ENCODE data around the gene DAPK2. TPM values are rescaled to one million over a fixed set of nuclear protein-coding genes. Genes with fewer than 3 reads are reported as not detected.

Gene DAPK2
- total RNA-seq, 1 experiment from 2014 or later, result 2.3 TPM

DNA sequence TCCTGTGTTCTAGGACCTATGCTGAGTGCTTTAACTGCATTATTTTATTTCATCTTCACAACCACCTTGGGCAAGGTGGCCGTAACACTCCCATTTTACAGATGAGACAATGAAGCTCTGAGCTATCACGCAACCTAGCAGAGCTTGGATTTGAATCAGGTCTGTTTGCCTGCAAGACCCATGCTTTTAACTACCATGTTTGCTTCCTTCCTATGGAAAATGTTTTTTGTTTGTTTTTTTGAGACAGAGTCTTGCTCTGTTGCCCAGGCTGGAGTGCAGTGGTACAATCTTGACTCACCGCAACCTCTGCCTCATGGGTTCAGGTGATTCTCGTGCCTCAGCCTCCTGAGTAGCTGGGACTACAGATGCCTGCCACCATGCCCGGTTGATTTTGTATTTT is 187.8 kb downstream of the DAPK2 start (continued):
- TF ChIP-seq, protein P1, sequence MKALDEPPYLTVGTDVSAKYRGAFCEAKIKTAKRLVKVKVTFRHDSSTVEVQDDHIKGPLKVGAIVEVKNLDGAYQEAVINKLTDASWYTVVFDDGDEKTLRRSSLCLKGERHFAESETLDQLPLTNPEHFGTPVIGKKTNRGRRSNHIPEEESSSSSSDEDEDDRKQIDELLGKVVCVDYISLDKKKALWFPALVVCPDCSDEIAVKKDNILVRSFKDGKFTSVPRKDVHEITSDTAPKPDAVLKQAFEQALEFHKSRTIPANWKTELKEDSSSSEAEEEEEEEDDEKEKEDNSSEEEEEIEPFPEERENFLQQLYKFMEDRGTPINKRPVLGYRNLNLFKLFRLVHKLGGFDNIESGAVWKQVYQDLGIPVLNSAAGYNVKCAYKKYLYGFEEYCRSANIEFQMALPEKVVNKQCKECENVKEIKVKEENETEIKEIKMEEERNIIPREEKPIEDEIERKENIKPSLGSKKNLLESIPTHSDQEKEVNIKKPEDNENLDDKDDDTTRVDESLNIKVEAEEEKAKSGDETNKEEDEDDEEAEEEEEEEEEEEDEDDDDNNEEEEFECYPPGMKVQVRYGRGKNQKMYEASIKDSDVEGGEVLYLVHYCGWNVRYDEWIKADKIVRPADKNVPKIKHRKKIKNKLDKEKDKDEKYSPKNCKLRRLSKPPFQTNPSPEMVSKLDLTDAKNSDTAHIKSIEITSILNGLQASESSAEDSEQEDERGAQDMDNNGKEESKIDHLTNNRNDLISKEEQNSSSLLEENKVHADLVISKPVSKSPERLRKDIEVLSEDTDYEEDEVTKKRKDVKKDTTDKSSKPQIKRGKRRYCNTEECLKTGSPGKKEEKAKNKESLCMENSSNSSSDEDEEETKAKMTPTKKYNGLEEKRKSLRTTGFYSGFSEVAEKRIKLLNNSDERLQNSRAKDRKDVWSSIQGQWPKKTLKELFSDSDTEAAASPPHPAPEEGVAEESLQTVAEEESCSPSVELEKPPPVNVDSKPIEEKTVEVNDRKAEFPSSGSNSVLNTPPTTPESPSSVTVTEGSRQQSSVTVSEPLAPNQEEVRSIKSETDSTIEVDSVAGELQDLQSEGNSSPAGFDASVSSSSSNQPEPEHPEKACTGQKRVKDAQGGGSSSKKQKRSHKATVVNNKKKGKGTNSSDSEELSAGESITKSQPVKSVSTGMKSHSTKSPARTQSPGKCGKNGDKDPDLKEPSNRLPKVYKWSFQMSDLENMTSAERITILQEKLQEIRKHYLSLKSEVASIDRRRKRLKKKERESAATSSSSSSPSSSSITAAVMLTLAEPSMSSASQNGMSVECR (CRISPR knock-in tag; IDR thresholded peaks at IDR 0.05; ENCODE audit: borderline replicate concordance), result no peak
- TF ChIP-seq ZNF219 (CRISPR knock-in tag; IDR thresholded peaks at IDR 0.05; ENCODE audit: borderline replicate concordance) (no peak), NR1H2 (CRISPR knock-in tag; IDR thresholded peaks at IDR 0.05) (no peak), ZNF317 (CRISPR knock-in tag; IDR thresholded peaks at IDR 0.05; ENCODE audit: borderline replicate concordance, low read depth) (no peak), NFE2L1 (CRISPR knock-in tag; IDR thresholded peaks at IDR 0.05) (no peak)

DNA sequence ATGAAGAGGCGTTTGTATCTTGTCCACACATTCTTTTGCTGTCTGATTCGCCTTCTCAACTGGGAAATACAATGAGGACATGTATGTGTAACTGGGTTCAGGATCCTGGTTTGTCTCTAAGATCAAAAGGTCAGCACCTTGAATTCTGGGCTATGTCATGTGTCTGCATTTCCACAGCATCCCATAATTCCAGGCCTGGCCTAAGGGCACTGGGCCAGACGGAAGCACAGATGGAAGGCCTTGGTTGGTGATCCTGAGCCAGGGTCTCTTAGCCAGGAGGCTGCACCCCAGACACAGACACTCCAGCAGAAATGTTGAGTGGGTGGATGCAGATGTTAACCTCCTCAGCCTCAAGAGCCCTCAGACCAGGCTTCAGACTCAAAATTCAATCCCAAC is 188.8 kb downstream of the DAPK2 start:
- Mint-ChIP-seq H3K27me3 (ENCODE audit: low read depth) (no peaks in the 10 kb centered on the region), H3K4me1 (no peaks in the 10 kb centered on the region), H3K9me3 (peaks cover 8% of the 10 kb centered on the region; the same call in 1 of the 2 replicates), H3K4me3 (no peak overlapping the region), H3K27ac (no peak overlapping the region), H3K36me3 (no peaks in the 10 kb centered on the region)
- POLR2A ChIA-PET, result no interaction called here
- CTCF ChIA-PET, result no interaction called here
- no peak for DNase-seq (ENCODE audit: low spot score)
- ATAC-seq, result no peak
- TF ChIP-seq, protein P2, sequence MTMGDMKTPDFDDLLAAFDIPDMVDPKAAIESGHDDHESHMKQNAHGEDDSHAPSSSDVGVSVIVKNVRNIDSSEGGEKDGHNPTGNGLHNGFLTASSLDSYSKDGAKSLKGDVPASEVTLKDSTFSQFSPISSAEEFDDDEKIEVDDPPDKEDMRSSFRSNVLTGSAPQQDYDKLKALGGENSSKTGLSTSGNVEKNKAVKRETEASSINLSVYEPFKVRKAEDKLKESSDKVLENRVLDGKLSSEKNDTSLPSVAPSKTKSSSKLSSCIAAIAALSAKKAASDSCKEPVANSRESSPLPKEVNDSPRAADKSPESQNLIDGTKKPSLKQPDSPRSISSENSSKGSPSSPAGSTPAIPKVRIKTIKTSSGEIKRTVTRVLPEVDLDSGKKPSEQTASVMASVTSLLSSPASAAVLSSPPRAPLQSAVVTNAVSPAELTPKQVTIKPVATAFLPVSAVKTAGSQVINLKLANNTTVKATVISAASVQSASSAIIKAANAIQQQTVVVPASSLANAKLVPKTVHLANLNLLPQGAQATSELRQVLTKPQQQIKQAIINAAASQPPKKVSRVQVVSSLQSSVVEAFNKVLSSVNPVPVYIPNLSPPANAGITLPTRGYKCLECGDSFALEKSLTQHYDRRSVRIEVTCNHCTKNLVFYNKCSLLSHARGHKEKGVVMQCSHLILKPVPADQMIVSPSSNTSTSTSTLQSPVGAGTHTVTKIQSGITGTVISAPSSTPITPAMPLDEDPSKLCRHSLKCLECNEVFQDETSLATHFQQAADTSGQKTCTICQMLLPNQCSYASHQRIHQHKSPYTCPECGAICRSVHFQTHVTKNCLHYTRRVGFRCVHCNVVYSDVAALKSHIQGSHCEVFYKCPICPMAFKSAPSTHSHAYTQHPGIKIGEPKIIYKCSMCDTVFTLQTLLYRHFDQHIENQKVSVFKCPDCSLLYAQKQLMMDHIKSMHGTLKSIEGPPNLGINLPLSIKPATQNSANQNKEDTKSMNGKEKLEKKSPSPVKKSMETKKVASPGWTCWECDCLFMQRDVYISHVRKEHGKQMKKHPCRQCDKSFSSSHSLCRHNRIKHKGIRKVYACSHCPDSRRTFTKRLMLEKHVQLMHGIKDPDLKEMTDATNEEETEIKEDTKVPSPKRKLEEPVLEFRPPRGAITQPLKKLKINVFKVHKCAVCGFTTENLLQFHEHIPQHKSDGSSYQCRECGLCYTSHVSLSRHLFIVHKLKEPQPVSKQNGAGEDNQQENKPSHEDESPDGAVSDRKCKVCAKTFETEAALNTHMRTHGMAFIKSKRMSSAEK (CRISPR knock-in tag; IDR thresholded peaks at IDR 0.05; ENCODE audit: borderline replicate concordance), result no peak

Small RNA genes lying within 50 kb of the gene (microRNA-seq; reads per million reads assigned to microRNA genes)
- not detected for gene MIR422A (ENCODE audit: borderline number of aligned reads)

Other genes starting within 250 kb of the DAPK2 start
- 36.2 to 47.8 TPM (median 42.6 TPM) in 3 replicates for gene HERC1, start 212.5 kb downstream of the DAPK2 start, total RNA-seq (2021)
- gene CIAO2A, start 47.4 kb upstream of the DAPK2 start, total RNA-seq (2021), result 67.6 to 73.6 TPM (median 72.3 TPM) in 3 replicates
- gene SNX1, start 49.5 kb upstream of the DAPK2 start, total RNA-seq (2021), result 60.2 to 65.7 TPM (median 61.8 TPM) in 3 replicates
- gene SNX22, start 105.2 kb upstream of the DAPK2 start, total RNA-seq (2021), result 5.9 to 6.1 TPM (median 5.9 TPM) in 3 replicates
- gene PPIB, start 116.5 kb upstream of the DAPK2 start, total RNA-seq (2021), result 469 to 495 TPM (median 485 TPM) in 3 replicates

All from WTC11 (cell line).